Hepatocyte (in vitro differentiated cells): ENCODE results near the gene PUM2. TPM values are rescaled to one million over a fixed set of nuclear protein-coding genes. Genes with fewer than 3 reads are reported as not detected.
A peak's percentile ranks its signal among the peaks of the same experiment; 100 is the strongest.
"Not testable (repeated sequence)": the region's sequence is repeated elsewhere in the genome, so short reads cannot be mapped to it uniquely, and the experiment has no call there.

Experiments
- DNase-seq: peaks from one replicate; pipeline ENCODE4 v3.0.0-alpha.2; 2016; ENCODE audit warnings: low spot score
- H2AFZ ChIP-seq: fragments of 200-600 bp; sonication (generic); 2 replicates; pipeline ENCODE4 v1.6.0; 2016; ENCODE audit warnings: antibody characterized with exemption, mild to moderate bottlenecking
- H3K27ac ChIP-seq: fragments of 200-600 bp; sonication (generic); 2 replicates; pipeline ENCODE4 v1.5.1; 2016; ENCODE audit warnings: mild to moderate bottlenecking
- H3K27me3 ChIP-seq: fragments of 200-600 bp; sonication (generic); 2 replicates; pipeline ENCODE4 v1.6.1; 2016
- H3K36me3 ChIP-seq: fragments of 200-600 bp; sonication (generic); replicated peaks from 2 replicates; pipeline ENCODE4 v1.5.1; 2016; ENCODE audit warnings: low read depth; ENCODE audit not compliant: insufficient read depth
- H3K4me1 ChIP-seq: fragments of 200-600 bp; sonication (generic); 2 replicates; pipeline ENCODE4 v1.5.1; 2016; ENCODE audit warnings: mild to moderate bottlenecking, moderate library complexity; ENCODE audit not compliant: insufficient read depth
- H3K4me2 ChIP-seq: fragments of 200-600 bp; sonication (generic); 2 replicates; pipeline ENCODE4 v1.6.0; 2016
- H3K4me3 ChIP-seq: fragments of 200-600 bp; sonication (generic); 2 replicates; pipeline ENCODE4 v1.5.1; 2016; ENCODE audit warnings: mild to moderate bottlenecking
- H3K79me2 ChIP-seq: fragments of 200-600 bp; sonication (generic); 2 replicates; pipeline ENCODE4 v1.6.0; 2017; ENCODE audit warnings: mild to moderate bottlenecking
- H3K9me2 ChIP-seq: fragments of 200-600 bp; sonication (generic); replicated peaks from 2 replicates; pipeline ENCODE4 v1.6.0; 2017; ENCODE audit warnings: mild to moderate bottlenecking; ENCODE audit not compliant: insufficient read depth
- H3K9me3 ChIP-seq: fragments of 200-600 bp; sonication (generic); 2 replicates; pipeline ENCODE4 v1.5.1; 2016; ENCODE audit warnings: low read depth, mild to moderate bottlenecking
- H4K20me1 ChIP-seq: fragments of 200-600 bp; sonication (generic); 2 replicates; pipeline ENCODE4 v1.6.0; 2016; ENCODE audit warnings: mild to moderate bottlenecking; ENCODE audit not compliant: insufficient read depth, poor library complexity, severe bottlenecking
- EZH2 ChIP-seq: fragments of 200-600 bp; sonication (generic); IDR thresholded peaks from 2 replicates; pipeline ENCODE4 v1.6.1; 2016; ENCODE audit warnings: antibody characterized with exemption, mild to moderate bottlenecking, borderline replicate concordance
- EZH2phosphoT487 ChIP-seq: fragments of 200-600 bp; sonication (generic); IDR thresholded peaks from one replicate; pipeline ENCODE4 v1.6.1; 2018; ENCODE audit warnings: antibody characterized with exemption, mild to moderate bottlenecking, low read depth, moderate library complexity; ENCODE audit not compliant: unreplicated experiment, severe bottlenecking
- WGBS: methylation state at CpG from one replicate; pipeline ENCODE4 v1.1.6; 2016; ENCODE audit warnings: low lambda C conversion rate; ENCODE audit errors: missing lambda C conversion rate; 5-methylcytosine and 5-hydroxymethylcytosine counted together
- polyA plus RNA-seq: library from polyadenylated mRNA; unstranded; fragments of >200 nt; fragmentation: Nextera tagmentation; extraction: Ambion mirVana; gene quantifications from 2 replicates; pipeline ENCODE4 v1.2.1, GENCODE V29; 2016
- total RNA-seq: library from RNA; depleted of rRNA; stranded (reverse); fragments of >200 nt; gene quantifications from 2 replicates; pipeline ENCODE4 v1.2.3, GENCODE V29; 2014
- TF ChIP-seq, protein P1 (sequence below): fragments of 200-600 bp; sonication (generic); IDR thresholded peaks from 2 replicates; pipeline ENCODE4 v1.5.1; 2016; ENCODE audit warnings: antibody characterized with exemption, mild to moderate bottlenecking; ENCODE audit not compliant: poor library complexity

PUM2 gene
- total and polyA plus RNA-seq, 2 experiments from 2014 or later = 14.4 to 55.5 TPM

DNA sequence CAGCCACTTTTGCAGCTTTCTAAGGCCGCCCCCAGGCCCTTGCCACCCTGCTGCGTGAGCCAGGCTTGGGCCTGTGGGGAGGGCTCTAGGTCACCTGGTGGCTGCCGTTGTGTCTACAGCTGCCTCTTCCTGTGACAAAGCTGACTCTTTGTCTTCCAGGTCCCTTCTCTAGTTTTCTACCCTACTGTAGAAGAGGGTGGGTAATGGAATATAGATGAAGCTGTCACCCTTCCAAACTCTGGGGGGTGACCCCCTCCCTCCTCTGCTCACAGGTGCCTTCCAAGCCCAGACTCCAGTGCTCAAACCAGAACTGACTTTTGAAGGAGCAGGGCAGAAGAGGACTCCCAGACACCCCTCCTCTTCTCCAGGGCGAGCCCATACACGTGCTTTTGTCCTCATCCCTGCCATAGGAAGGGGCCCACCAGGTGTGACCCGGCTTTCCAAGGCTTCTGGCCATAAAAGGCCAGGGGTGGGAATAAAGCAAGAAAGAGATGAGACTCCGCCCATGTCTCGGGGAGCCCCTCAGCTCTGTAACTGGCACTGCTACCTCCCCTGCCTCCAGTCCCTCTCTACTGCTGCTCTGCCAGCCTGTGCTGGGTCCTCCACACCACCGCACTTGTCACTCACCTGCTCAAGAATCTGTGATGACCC is 107.8 kb downstream of the PUM2 start:
- Histone ChIP-seq H3K79me2 (no peaks in the 10 kb centered on the region), H3K27ac (no peak overlapping the region), H3K36me3 (no peaks in the 10 kb centered on the region), H3K27me3 (no peaks in the 10 kb centered on the region), H2AFZ (no peak overlapping the region), H3K9me3 (no peaks in the 10 kb centered on the region), H4K20me1 (no peaks in the 10 kb centered on the region), H3K4me2 (no peak overlapping the region), H3K9me2 (no peaks in the 10 kb centered on the region), H3K4me1 (no peaks in the 10 kb centered on the region), H3K4me3 (no peak overlapping the region)
- 67% methylated on average over 9 of the region's 9 CpGs for WGBS
- no peak for DNase-seq
- no peak for TF ChIP-seq EZH2
- TF ChIP-seq, protein P1, sequence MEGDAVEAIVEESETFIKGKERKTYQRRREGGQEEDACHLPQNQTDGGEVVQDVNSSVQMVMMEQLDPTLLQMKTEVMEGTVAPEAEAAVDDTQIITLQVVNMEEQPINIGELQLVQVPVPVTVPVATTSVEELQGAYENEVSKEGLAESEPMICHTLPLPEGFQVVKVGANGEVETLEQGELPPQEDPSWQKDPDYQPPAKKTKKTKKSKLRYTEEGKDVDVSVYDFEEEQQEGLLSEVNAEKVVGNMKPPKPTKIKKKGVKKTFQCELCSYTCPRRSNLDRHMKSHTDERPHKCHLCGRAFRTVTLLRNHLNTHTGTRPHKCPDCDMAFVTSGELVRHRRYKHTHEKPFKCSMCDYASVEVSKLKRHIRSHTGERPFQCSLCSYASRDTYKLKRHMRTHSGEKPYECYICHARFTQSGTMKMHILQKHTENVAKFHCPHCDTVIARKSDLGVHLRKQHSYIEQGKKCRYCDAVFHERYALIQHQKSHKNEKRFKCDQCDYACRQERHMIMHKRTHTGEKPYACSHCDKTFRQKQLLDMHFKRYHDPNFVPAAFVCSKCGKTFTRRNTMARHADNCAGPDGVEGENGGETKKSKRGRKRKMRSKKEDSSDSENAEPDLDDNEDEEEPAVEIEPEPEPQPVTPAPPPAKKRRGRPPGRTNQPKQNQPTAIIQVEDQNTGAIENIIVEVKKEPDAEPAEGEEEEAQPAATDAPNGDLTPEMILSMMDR = no peak
- no peak for TF ChIP-seq EZH2phosphoT487

GRCh38 chr2:20241973-20242726 is 108.5 kb downstream of the PUM2 start:
- Histone ChIP-seq H3K4me3 (no peak overlapping the region), H3K36me3 (no peaks in the 10 kb centered on the region), H3K4me2 (no peak overlapping the region), H3K79me2 (no peaks in the 10 kb centered on the region), H4K20me1 (no peaks in the 10 kb centered on the region), H3K27ac (no peak overlapping the region), H3K9me3 (no peaks in the 10 kb centered on the region), H2AFZ (no peak overlapping the region), H3K27me3 (no peaks in the 10 kb centered on the region), H3K9me2 (no peaks in the 10 kb centered on the region), H3K4me1 (no peaks in the 10 kb centered on the region)
- no peak for TF ChIP-seq EZH2phosphoT487
- TF ChIP-seq, protein P1 = peak; percentile 31
- WGBS = 85% methylated on average over 28 of the region's 43 CpGs
- DNase-seq = no peak

GRCh38 chr2:20240291-20240690 is 110.4 kb downstream of the PUM2 start:
- not testable (repeated sequence) for H3K36me3 ChIP-seq, DNase-seq, H3K27ac ChIP-seq, H3K27me3 ChIP-seq, H3K4me1 ChIP-seq, H4K20me1 ChIP-seq, H2AFZ ChIP-seq, H3K79me2 ChIP-seq, H3K9me2 ChIP-seq, H3K4me3 ChIP-seq, H3K9me3 ChIP-seq, H3K4me2 ChIP-seq
- 95% methylated on average over 6 of the region's 6 CpGs for WGBS

DNA sequence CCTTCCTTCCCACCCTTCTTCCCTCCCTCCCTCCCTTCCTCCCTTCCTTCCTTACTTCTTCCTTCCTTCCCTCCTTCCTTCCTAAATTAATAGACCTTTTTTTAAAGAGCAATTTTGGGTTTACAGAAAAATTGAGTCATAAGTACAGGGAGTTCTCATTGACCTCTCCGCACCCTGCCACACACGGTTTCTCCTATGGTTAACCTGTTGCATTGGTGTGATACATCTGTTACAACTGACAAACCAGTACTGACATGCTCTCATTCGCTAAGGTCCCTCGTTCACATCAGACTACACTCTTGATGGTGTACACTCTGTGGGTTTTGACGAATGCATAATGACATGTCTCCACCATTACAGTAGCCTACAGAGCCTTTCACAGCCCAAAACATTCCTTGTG is 114.1 kb downstream of the PUM2 start:
- DNase-seq = no peak
- Histone ChIP-seq H4K20me1 (no peaks in the 10 kb centered on the region), H3K36me3 (no peaks in the 10 kb centered on the region), H2AFZ (no peak overlapping the region), H3K9me2 (no peaks in the 10 kb centered on the region), H3K9me3 (no peaks in the 10 kb centered on the region), H3K4me2 (no peak overlapping the region), H3K27me3 (no peaks in the 10 kb centered on the region), H3K27ac (no peak overlapping the region), H3K4me3 (no peak overlapping the region), H3K79me2 (no peaks in the 10 kb centered on the region), H3K4me1 (no peaks in the 10 kb centered on the region)
- 84% methylated on average over 5 of the region's 5 CpGs for WGBS
- TF ChIP-seq, protein P1 = no peak
- TF ChIP-seq EZH2phosphoT487 = no peak
- no peak for TF ChIP-seq EZH2
